C4-2B (cell line): ENCODE data around the gene THOC7.

Experiments
- H3K27ac ChIP-seq: fragments of 450-650 bp; 2 replicates; pipeline ENCODE4 v1.5.1; 2017
- ZFX ChIP-seq: fragments of 450-650 bp; IDR thresholded peaks from 2 replicates; pipeline ENCODE4 v1.6.1; 2017
- TF ChIP-seq, protein P1 (sequence below): fragments of 450-650 bp; conservative IDR thresholded peaks from 2 replicates; pipeline ENCODE4 v1.5.1; 2017; ENCODE audit warnings: mild to moderate bottlenecking

THOC7 gene

DNA sequence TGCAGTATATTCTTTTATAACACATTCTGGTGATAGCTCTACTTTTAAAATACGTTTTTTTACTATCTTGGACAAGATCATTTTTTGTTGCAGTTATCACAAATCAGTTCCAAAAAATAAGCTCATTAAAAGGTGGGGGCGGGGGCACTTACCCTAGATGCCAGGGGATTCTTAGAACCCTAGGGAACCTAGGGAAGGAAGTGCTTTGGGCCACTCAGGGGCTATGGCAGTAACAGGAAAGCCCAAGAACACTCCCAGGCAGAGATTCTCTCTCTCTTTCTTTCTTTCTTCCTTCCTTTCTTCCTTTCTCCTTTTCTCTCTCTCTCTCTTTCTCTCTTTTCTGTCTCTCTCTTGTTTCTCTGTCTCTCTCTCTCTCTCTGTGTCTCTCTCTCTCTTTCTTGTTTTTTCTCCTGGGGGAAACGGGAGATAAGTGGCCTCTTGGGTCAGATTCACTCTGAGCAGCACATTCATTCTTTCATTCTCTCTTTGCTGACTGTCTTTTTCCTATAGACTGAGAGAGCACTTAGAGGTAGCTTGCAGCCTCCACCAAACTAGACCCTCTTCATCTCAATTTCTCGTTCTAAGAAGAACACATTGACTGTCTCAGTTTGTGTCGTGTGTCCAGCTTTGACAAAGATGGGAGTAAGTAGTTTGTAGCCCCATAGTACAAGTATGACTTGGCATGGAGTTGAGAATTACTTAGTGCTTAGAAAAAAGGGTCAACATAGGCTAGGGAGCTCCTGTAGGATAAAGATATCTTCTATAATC lies 32.0 kb upstream of the THOC7 start:
- TF ChIP-seq ZFX, result no peak
- TF ChIP-seq, protein P1, sequence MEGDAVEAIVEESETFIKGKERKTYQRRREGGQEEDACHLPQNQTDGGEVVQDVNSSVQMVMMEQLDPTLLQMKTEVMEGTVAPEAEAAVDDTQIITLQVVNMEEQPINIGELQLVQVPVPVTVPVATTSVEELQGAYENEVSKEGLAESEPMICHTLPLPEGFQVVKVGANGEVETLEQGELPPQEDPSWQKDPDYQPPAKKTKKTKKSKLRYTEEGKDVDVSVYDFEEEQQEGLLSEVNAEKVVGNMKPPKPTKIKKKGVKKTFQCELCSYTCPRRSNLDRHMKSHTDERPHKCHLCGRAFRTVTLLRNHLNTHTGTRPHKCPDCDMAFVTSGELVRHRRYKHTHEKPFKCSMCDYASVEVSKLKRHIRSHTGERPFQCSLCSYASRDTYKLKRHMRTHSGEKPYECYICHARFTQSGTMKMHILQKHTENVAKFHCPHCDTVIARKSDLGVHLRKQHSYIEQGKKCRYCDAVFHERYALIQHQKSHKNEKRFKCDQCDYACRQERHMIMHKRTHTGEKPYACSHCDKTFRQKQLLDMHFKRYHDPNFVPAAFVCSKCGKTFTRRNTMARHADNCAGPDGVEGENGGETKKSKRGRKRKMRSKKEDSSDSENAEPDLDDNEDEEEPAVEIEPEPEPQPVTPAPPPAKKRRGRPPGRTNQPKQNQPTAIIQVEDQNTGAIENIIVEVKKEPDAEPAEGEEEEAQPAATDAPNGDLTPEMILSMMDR, result no peak
- no peak overlapping the region for H3K27ac ChIP-seq

DNA sequence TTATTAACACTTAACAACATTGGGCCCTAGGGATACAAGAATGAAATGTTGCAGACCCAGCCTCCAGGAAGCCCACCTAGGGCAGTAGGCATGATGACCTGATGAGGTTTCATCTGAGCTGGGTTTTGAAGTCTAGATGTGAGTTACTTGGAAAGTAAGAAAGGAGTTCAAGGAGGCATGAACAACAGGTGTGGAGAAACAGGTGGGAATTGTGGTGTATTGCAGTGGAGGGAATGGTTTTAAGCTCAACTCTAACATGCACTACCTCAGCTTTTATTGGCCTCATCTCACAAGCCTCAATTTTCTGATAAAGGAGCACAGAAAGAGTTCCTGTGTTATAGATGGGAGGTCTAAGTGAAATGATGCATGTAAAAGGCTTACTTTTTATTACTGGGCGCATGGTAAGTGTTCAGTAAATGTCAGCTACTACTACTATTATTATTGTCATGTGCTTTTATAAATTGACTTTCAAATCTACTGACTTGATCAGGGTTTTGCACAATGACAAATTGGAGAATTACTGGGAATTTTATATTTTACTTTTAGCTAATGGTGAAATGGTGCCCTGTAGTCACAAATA lies 29.3 kb upstream of the THOC7 start:
- no peak for TF ChIP-seq ZFX
- TF ChIP-seq, protein P1, result no peak
- no peak overlapping the region for H3K27ac ChIP-seq

DNA sequence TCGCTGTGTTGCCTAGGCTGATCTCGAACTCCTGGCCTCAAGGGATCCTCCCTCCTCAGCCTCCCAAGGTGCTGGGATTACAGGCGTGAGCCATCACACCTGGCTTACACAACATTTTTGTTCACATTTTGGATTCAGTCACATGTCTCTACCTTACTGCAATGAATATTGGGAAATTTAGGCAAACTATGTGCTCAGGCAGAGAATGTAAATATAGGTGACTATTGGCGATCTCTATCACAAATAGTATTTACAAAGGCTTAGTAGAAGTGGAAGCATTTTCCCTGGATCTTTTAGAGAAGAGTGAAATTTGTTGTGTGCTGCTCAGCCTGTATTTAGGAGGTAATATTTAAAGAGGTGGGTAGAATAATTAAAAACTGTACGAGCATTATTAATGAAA lies 27.9 kb upstream of the THOC7 start:
- H3K27ac ChIP-seq, result no peak overlapping the region

DNA sequence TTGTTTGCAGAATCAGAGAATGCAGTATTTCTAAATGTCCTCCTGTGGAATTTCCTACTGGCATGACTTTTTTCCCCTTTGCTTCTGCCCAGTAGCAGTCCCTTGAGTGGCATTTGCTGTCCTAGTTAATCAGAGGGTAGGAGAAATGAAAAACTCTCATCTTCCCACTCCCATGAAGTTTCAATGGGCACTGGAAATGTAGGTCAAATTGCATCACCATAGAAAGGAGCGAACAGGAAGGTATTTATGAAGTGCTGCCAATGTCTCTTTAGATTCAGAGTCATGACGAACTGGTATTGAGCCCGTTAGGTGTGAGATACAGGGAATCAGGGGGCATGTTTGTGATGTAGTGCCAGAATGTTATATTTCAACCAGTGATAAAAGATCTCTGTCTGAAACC lies 23.3 kb upstream of the THOC7 start:
- H3K27ac ChIP-seq, result no peak overlapping the region
- TF ChIP-seq, protein P1, result no peak
- no peak for TF ChIP-seq ZFX

More for the DNA sequence above, 27.9 kb upstream of the THOC7 start:
- no peak for TF ChIP-seq ZFX
- TF ChIP-seq, protein P1, result no peak

DNA sequence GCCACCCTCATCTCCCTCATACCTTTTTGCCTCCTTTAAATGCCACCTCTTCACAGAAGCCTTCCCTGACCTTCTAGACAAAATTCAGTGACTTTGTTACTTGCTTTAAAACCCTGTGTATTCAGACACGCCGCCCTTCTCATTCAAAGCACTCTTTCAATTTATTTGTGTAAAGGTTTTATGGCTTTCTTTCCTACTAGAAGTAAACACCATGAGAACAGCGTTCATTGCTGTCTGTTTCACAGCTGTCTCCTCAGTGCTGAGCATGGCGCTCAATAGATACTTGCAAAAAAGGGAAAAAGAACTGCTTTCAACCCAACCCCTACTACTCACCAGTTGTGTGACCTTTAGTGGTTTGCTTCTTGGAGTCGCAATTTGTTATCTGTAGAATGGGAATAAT lies 17.0 kb upstream of the THOC7 start:
- no peak overlapping the region for H3K27ac ChIP-seq
- TF ChIP-seq, protein P1, result no peak
- no peak for TF ChIP-seq ZFX

DNA sequence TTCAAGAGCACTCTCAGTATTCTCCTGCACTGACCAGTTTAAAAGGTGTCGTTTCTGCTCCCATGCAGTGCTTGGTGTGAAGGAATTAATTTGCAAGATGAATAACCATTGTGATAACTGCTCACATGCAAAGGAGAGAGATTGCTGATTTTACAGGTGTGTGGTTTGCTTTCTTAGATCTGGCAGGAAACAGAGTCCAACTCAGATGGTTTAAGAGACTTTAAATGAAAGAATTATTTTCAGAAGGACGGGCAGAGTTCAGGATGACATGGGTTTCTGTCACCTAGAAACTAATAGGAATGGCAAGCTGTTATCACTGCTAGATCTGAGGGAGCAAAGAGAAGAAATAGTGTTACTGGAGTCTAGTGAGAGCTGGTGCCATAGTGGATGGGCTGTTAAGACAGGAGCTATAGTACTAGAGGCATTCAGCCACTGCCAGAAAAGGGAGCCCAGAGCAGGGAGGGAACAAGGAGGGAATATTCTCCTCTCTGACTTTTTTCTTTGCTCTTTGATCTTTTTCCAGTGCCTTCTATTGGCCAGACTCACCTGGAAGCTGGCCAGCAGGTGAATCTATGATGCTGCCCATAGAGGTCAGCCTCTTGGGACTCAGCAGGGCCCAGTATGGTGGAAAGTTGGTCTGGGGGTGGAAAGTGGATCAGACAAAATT lies 14.9 kb upstream of the THOC7 start:
- TF ChIP-seq, protein P1, result no peak
- TF ChIP-seq ZFX, result no peak
- no peak overlapping the region for H3K27ac ChIP-seq
